ENCODE results near the gene ITGB8.

ITGB8 gene

DNA sequence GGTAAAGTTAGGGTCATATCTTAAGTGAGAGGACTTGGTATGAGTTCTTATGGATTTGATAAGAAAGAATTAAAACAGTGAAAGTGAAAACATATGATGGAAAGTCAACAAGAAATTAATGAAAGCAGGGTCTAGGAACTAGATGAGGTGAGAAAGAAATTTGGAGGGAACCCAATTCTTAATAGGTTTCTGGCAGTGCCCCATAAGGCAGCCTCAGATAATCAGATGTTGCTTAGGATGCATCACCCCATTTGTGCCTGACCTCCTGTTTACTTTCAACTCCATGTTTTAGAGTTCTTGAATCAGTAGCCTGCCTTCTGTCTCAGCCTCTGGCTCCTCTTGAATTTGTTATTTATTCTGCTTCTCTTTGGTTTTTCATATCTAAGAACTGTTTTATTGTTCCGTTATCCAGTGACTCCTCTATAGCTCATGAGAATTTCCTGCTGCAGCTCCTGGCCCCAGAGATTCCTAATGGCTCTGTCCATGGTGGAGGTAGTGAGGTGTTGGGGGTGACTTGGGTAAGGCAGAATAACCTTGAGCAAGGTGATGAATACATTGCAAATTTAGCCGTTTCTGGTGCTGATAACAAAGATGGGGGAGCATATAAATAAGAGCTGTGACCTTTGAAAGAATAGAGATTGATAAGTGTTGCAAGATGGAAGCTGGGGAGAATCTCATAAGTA, 17.6 kb downstream of the ITGB8 start:
- no peak overlapping the region for H3K4me3 ChIP-seq (ENCODE audit: low read depth, low read length)
- TF ChIP-seq, protein P1, sequence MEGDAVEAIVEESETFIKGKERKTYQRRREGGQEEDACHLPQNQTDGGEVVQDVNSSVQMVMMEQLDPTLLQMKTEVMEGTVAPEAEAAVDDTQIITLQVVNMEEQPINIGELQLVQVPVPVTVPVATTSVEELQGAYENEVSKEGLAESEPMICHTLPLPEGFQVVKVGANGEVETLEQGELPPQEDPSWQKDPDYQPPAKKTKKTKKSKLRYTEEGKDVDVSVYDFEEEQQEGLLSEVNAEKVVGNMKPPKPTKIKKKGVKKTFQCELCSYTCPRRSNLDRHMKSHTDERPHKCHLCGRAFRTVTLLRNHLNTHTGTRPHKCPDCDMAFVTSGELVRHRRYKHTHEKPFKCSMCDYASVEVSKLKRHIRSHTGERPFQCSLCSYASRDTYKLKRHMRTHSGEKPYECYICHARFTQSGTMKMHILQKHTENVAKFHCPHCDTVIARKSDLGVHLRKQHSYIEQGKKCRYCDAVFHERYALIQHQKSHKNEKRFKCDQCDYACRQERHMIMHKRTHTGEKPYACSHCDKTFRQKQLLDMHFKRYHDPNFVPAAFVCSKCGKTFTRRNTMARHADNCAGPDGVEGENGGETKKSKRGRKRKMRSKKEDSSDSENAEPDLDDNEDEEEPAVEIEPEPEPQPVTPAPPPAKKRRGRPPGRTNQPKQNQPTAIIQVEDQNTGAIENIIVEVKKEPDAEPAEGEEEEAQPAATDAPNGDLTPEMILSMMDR (IDR thresholded peaks at IDR 0.05; ENCODE audit: borderline replicate concordance, insufficient read depth, low read depth, low read length): no peak

DNA sequence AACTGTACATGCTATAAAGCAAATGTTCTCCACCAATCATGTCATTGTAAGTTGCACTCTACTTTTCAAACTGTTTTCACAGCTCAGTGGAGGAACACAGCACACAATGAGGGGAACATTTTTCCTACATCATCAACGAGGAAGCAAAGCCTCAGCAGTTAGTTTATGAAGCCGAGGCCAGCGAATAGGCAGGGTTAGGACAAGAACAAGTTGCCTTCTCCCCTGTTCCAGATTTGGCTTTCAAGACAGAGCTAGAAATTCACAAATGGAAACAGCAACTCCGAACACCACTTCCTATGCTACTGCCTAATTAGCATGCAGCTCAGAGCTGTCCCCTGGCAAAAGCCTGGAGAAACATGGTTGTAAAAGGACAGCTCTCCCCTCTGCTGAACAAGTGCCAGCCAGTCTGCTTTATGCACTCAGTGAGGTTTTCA, 19.8 kb downstream of the ITGB8 start:
- no peak overlapping the region for H3K4me3 ChIP-seq (ENCODE audit: low read depth, low read length)

DNA sequence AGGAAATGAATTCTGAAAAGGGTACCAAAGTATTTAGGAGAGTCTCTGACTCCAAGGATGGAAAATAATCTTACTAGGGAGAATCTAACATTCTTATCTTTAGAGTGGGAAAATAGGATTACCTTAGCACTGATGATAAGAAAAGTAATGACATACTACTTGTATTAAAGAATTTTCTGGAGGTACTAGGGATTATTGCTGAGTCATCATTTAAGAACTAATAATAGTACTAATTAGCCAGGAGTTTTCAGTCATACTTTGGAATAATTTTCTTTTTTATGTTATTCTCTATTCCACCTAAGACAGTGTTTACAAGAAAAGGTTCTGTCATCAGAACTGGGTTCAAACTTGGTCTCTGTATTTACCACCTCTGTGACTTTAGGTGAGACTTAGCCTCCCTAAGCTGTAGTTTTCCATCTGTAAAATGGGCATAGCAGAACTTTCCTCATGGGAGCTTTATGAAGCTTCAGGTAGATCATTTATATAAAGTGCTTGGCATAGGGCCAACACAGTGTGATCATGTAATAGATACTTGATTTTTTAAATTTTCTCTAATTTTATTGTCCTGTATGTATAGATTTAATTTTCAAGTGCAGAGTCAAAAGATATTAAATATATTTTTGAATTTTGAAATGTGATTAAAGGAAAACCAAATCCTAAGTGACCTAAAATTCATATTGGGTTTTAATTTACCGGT, 20.4 kb downstream of the ITGB8 start:
- TF ChIP-seq, protein P1 (IDR thresholded peaks at IDR 0.05; ENCODE audit: borderline replicate concordance, insufficient read depth, low read depth, low read length): no peak
- H3K4me3 ChIP-seq (ENCODE audit: low read depth, low read length): no peak overlapping the region

More for the DNA sequence above, 19.8 kb downstream of the ITGB8 start:
- TF ChIP-seq, protein P1 (IDR thresholded peaks at IDR 0.05; ENCODE audit: borderline replicate concordance, insufficient read depth, low read depth, low read length): no peak

DNA sequence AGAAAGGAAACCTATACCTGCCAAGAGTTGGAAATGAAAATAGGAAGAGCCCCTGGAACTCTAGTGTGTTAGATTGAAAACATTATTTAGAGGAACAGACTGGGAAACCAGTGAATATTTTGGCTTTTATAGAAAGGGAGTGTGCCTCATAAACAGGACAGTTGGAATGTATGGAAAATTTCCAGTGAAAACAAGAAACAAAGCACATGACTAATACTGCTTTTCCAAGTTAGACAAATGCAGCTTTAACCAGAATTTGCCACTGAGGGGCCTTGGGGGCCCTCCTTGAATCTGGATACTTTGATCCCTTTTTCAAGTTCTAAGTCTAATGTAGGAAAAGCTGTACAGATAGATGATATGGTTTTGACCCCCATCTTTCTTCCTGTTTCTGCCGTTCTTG, 21.2 kb downstream of the ITGB8 start:
- H3K4me3 ChIP-seq (ENCODE audit: low read depth, low read length): no peak overlapping the region
- TF ChIP-seq, protein P1 (IDR thresholded peaks at IDR 0.05; ENCODE audit: borderline replicate concordance, insufficient read depth, low read depth, low read length): no peak

DNA sequence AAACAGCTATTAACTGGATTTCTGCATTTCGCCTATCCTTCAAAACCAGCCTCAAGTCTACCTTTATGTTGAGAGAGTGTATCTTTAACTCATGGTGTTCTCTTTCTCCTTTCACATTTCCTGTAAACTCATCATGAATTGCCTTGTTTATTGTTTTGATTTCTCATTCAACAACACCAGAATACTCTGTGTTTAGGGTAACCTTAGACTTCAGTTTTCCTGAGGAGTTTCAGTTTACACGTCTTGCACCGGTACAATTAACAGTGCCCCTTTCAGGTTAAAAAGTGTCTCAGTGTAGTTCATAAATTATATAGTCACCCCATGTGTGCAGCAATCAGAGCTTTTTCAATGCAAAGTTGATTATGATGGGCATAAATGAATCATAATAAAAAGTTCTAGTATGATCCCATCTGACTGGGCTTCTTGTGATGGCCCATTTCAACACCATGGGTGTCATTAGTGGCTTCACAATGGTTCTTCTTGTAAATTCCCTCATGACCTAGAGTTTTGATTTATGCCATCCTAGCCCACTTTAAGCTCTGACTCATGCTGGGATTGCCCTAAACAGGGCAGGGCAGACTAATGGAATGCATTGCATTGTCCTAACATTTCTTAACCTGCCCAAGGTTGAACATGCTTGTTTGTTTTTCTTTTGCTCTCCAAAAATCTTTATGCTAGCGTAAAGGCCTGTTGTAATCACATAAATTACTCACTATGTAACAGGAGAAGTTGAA, 22.0 kb downstream of the ITGB8 start:
- H3K4me3 ChIP-seq (ENCODE audit: low read depth, low read length): no peak overlapping the region
- TF ChIP-seq, protein P1 (IDR thresholded peaks at IDR 0.05; ENCODE audit: borderline replicate concordance, insufficient read depth, low read depth, low read length): no peak

DNA sequence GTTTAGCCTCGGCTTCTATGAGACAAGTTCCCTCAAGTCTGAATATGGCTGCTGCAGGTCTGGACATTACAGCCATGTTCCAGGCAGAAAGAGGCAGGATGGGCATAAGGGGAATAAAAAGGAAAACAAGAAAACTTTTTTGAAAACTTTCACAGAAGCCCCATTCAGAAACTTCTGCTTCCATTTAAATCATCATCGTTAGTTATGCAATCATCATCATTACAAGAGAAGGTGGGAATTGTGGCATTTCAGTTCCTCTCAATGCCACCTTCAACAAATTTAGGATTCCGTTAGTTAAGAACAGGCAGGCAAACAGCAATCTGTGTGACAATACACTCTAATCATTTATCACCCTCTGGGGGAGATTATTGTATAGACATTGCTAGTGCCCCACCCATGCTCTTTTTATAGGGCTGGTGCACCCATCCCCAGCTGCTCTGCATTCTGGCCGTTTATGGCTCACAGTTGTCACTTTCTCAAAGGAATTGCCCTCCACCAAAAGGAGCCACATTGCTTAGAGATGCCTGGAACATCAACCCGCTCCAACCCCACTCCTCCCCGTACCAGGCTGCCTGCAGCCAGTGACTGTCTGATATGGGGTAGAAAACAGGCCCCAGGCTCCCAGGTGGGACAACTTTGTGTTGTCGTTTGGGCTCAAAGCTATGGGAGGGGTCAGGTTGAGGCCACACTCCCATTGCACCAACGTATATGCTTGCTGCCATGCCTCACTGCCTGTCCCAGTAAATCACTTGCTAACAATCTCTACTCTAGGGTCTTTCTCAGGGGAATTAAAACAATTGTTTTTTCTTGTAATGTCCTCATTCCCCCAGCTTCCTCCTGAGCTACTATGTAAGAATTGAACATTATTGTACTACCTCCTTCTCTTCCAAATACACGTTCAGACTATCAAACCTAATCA, 24.2 kb downstream of the ITGB8 start:
- H3K4me3 ChIP-seq (ENCODE audit: low read depth, low read length): no peak overlapping the region
- TF ChIP-seq, protein P1 (IDR thresholded peaks at IDR 0.05; ENCODE audit: borderline replicate concordance, insufficient read depth, low read depth, low read length): no peak

Data from GM12875 (cell line).